SU-DHL-6 (cell line): Measurements from ENCODE around the gene RAB14.

ENCODE experiments used
- H2AFZ ChIP-seq: fragments of 200-600 bp; sonication (generic); 2 replicates; pipeline ENCODE4 v1.6.1; 2014; ENCODE audit warnings: low read depth, mild to moderate bottlenecking, moderate library complexity, mixed read lengths, antibody characterized with exemption, low read length; ENCODE audit not compliant: severe bottlenecking
- H3F3A ChIP-seq: fragments of 200-600 bp; shearing (Covaris generic); 2 replicates; pipeline ENCODE4 v1.6.0; 2016; ENCODE audit warnings: antibody characterized with exemption, mild to moderate bottlenecking; ENCODE audit not compliant: insufficient read depth
- H3K27ac ChIP-seq: fragments of 200-600 bp; sonication (generic); 2 replicates; pipeline ENCODE4 v1.5.1; 2016; ENCODE audit warnings: low read depth, mild to moderate bottlenecking, low read length, moderate library complexity, mixed read lengths
- H3K27me3 ChIP-seq: fragments of 200-600 bp; sonication (generic), shearing (Covaris generic); 2 replicates; pipeline ENCODE4 v1.6.0; 2014; ENCODE audit warnings: mild to moderate bottlenecking, low read length
- H3K36me3 ChIP-seq: fragments of 200-600 bp; sonication (generic); 2 replicates; pipeline ENCODE4 v1.6.1; 2014; ENCODE audit warnings: mild to moderate bottlenecking, low read length, mixed read lengths
- H3K4me2 ChIP-seq: fragments of 300-600, 200-600 bp; shearing (Covaris generic), sonication (generic); 2 replicates; pipeline ENCODE4 v1.6.0; 2014; ENCODE audit warnings: low read length, low read depth, mild to moderate bottlenecking; ENCODE audit not compliant: poor library complexity, severe bottlenecking
- H3K4me3 ChIP-seq: fragments of 200-600 bp; sonication (generic); 2 replicates; pipeline ENCODE4 v1.5.1; 2014; ENCODE audit warnings: antibody characterized with exemption, low read length, mild to moderate bottlenecking, mixed read lengths; ENCODE audit not compliant: insufficient read depth, poor library complexity, severe bottlenecking
- H3K79me2 ChIP-seq: fragments of 200-600 bp; sonication (generic); 2 replicates; pipeline ENCODE4 v1.6.1; 2014; ENCODE audit warnings: mild to moderate bottlenecking, low read length, moderate library complexity; ENCODE audit not compliant: insufficient read depth
- H3K9ac ChIP-seq: fragments of 200-600 bp; sonication (generic); 2 replicates; pipeline ENCODE4 v1.7.0; 2014; ENCODE audit warnings: mild to moderate bottlenecking, low read length
- H3K9me2 ChIP-seq: fragments of 200-600 bp; sonication (generic); replicated peaks from 2 replicates; pipeline ENCODE4 v1.6.1; 2014; ENCODE audit warnings: low read length; ENCODE audit not compliant: insufficient read depth
- H3K9me3 ChIP-seq: fragments of 200-600 bp; sonication (generic); 2 replicates; pipeline ENCODE4 v1.6.1; 2014; ENCODE audit warnings: low read length, mixed read lengths; ENCODE audit not compliant: insufficient read depth
- H4K20me1 ChIP-seq: fragments of 200-600 bp; sonication (generic); 2 replicates; pipeline ENCODE4 v1.6.1; 2014; ENCODE audit warnings: low read depth, mild to moderate bottlenecking, antibody characterized with exemption, low read length, moderate library complexity, mixed read lengths
- CTCF ChIP-seq: fragments of 200-600 bp; sonication (generic); IDR thresholded peaks from one replicate; pipeline ENCODE4 v1.5.1; 2017; ENCODE audit warnings: antibody characterized with exemption, mild to moderate bottlenecking, low read length, moderate library complexity; ENCODE audit not compliant: insufficient read depth, poor library complexity, severe bottlenecking
- EZH2phosphoT487 ChIP-seq: fragments of 200-600 bp; sonication (generic), shearing (Covaris generic); conservative IDR thresholded peaks from 2 replicates; pipeline ENCODE4 v1.6.1; 2018; ENCODE audit warnings: mild to moderate bottlenecking, antibody characterized with exemption, low read length, moderate library complexity, mixed read lengths

Gene RAB14

GRCh38 chr9:121232251-121232650 lies 30.6 kb upstream of the RAB14 start:
- Histone ChIP-seq H2AFZ (no peak overlapping the region), H3K9ac (no peak overlapping the region), H3K27me3 (no peaks in the 10 kb centered on the region), H3F3A (no peaks in the 10 kb centered on the region), H4K20me1 (no peaks in the 10 kb centered on the region), H3K9me3 (no peaks in the 10 kb centered on the region), H3K36me3 (no peaks in the 10 kb centered on the region), H3K9me2 (no peaks in the 10 kb centered on the region), H3K27ac (no peak overlapping the region), H3K79me2 (no peaks in the 10 kb centered on the region), H3K4me2 (no peak overlapping the region), H3K4me3 (no peak overlapping the region)
- TF ChIP-seq EZH2phosphoT487: no peak
- no peak for TF ChIP-seq CTCF

DNA sequence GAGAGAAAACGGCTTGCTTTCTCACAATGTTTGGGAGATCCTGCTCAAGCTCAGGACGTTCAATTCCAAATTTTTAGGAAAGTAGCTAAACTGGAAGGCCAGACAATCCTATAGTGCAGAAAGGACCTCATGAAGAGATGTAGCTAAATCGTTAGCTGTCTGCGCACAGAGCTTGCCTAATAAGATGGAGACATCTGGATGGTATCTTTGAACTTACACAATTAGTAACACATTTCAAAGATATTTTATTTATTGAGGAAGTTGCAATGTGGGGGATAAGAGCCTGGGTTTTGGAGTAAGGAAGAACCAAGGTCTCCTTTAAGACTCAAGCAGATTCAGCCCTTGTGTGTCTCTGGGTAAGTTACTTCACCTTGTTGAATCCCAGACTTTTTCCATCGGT lies 28.6 kb upstream of the RAB14 start:
- H4K20me1 ChIP-seq: no peaks in the 10 kb centered on the region
- H2AFZ ChIP-seq: no peak overlapping the region
- H3K27me3 ChIP-seq: no peaks in the 10 kb centered on the region
- no peaks in the 10 kb centered on the region for H3F3A ChIP-seq
- no peak overlapping the region for H3K9ac ChIP-seq
- no peak overlapping the region for H3K4me3 ChIP-seq
- no peak overlapping the region for H3K4me2 ChIP-seq
- no peaks in the 10 kb centered on the region for H3K36me3 ChIP-seq
- H3K9me3 ChIP-seq: no peaks in the 10 kb centered on the region
- no peaks in the 10 kb centered on the region for H3K79me2 ChIP-seq
- TF ChIP-seq CTCF: no peak
- no peak for TF ChIP-seq EZH2phosphoT487
- H3K27ac ChIP-seq: no peak overlapping the region
- no peaks in the 10 kb centered on the region for H3K9me2 ChIP-seq

DNA sequence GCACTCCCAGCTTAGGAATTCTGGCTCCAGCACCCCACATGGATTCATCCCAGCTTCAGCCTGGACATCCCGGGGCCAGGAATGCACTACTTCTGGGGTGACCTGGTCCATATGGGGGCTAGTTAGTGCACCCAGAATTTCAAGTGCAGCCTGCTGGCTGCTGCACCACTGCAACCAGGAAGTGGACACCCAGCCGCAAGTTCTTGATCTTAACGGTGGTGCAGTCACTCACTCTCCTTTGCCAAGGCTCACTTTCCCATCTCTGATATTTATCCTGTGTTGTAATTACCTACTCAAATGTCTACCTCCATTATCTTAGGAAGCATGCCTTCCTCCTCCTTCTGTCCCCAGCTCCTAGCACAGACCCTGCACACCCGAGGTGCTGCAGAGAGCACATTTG lies 26.2 kb upstream of the RAB14 start:
- Histone ChIP-seq H3K4me3 (no peak overlapping the region), H3K27me3 (no peaks in the 10 kb centered on the region), H2AFZ (no peak overlapping the region), H3K27ac (no peak overlapping the region), H3K9me2 (no peaks in the 10 kb centered on the region), H3K9ac (no peak overlapping the region), H3K36me3 (no peaks in the 10 kb centered on the region), H3K79me2 (no peaks in the 10 kb centered on the region), H3K4me2 (no peak overlapping the region), H3K9me3 (no peaks in the 10 kb centered on the region), H4K20me1 (no peaks in the 10 kb centered on the region), H3F3A (no peaks in the 10 kb centered on the region)
- no peak for TF ChIP-seq CTCF

DNA sequence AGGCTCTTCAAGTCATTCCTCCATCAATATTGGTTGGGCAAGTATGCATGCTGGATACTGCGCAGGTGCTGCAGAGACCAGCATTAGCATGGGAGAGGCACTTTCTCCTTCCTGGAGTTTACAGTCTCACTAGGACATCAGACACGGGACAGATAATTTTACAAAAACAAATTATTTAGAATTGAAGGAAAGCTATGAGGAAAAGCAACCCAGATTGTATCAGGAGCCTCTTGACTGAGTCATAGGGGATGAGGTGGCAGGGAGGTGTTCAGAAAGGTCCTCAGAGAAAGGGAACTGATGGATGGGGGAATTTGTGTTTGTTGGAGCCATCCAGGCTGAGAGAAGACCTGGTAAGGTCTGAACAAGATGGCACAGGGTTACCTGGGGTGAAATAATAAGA lies 24.5 kb upstream of the RAB14 start:
- H3K4me2 ChIP-seq: no peak overlapping the region
- no peaks in the 10 kb centered on the region for H3F3A ChIP-seq
- no peaks in the 10 kb centered on the region for H3K9me2 ChIP-seq
- H3K9ac ChIP-seq: no peak overlapping the region
- H3K79me2 ChIP-seq: no peaks in the 10 kb centered on the region
- TF ChIP-seq CTCF (no peak), EZH2phosphoT487 (no peak)
- H3K27me3 ChIP-seq: no peaks in the 10 kb centered on the region
- no peaks in the 10 kb centered on the region for H3K9me3 ChIP-seq
- H3K4me3 ChIP-seq: no peak overlapping the region
- H3K27ac ChIP-seq: no peak overlapping the region
- no peak overlapping the region for H2AFZ ChIP-seq
- H3K36me3 ChIP-seq: no peaks in the 10 kb centered on the region
- no peaks in the 10 kb centered on the region for H4K20me1 ChIP-seq
